Measurements from ENCODE around the gene POU1F1. TPM values are rescaled to one million over a fixed set of nuclear protein-coding genes. Genes with fewer than 3 reads are reported as not detected.

Gene POU1F1
- total RNA-seq, 2 donors from 2014 or later: not detected

GRCh38 chr3:87311309-87311708, 34.9 kb upstream of the POU1F1 start:
- Mint-ChIP-seq H3K27ac (no peak overlapping the region), H3K4me1 (peaks cover 6% of the 10 kb centered on the region), H3K36me3 (ENCODE audit: low read depth) (no peaks in the 10 kb centered on the region), H3K9me3 (no peaks in the 10 kb centered on the region), H3K4me3 (no peak overlapping the region), H3K27me3 (ENCODE audit: insufficient read depth) (no peaks in the 10 kb centered on the region)
- Histone ChIP-seq H3K4me1 (ENCODE audit: control insufficient read depth, insufficient read depth, low read length) (no peaks in the 10 kb centered on the region), H3K4me3 (ENCODE audit: low read length) (no peak overlapping the region), H3K9ac (ENCODE audit: extremely low read depth, low read length, poor library complexity, severe bottlenecking) (no peak overlapping the region), H3K27ac (ENCODE audit: low read depth, low read length) (no peak overlapping the region), H3K9me3 (ENCODE audit: control insufficient read depth, low read length) (no peaks in the 10 kb centered on the region), H3K36me3 (ENCODE audit: control insufficient read depth, insufficient read depth, low read length) (no peaks in the 10 kb centered on the region), H3K27me3 (ENCODE audit: control insufficient read depth, insufficient read depth, low read length, poor library complexity, severe bottlenecking) (no peaks in the 10 kb centered on the region)
- 88 to 100% methylated on average over 1 of the region's 1 CpG for WGBS, 2 experiments (ENCODE audit: insufficient coverage in 1 of 2, insufficient read length in 1 of 2)
- no peak for TF ChIP-seq CTCF (conservative IDR thresholded peaks at IDR 0.05)
- no peak for DNase-seq

DNA sequence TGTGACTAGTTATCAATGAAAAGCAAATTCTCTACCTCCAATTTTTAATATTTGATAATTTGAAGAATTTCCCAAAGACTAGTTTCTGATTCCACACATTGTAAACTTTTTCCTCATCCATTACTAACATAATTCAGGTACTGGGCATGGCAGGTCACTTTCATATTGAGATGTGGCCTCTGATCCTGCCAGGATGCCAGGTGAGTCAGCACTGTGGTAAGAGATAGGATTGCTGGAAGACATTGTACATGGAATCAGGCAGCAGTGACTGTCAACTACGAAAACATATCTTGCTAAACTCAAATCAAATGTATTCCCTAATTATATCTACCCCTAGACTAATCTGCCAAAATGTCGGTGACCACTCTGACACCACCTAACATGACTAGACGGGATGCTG, 33.2 kb upstream of the POU1F1 start:
- Histone ChIP-seq H3K4me3 (ENCODE audit: low read length) (no peak overlapping the region), H3K9ac (ENCODE audit: extremely low read depth, low read length, poor library complexity, severe bottlenecking) (no peak overlapping the region), H3K9me3 (ENCODE audit: control insufficient read depth, low read length) (no peaks in the 10 kb centered on the region), H3K36me3 (ENCODE audit: control insufficient read depth, insufficient read depth, low read length) (no peaks in the 10 kb centered on the region), H3K4me1 (ENCODE audit: control insufficient read depth, insufficient read depth, low read length) (no peaks in the 10 kb centered on the region), H3K27me3 (ENCODE audit: control insufficient read depth, insufficient read depth, low read length, poor library complexity, severe bottlenecking) (no peaks in the 10 kb centered on the region), H3K27ac (ENCODE audit: low read depth, low read length) (no peak overlapping the region)
- DNase-seq: no peak
- no peaks in the 10 kb centered on the region for H3K9me3 Mint-ChIP-seq
- no peak overlapping the region for H3K4me3 Mint-ChIP-seq
- no peak overlapping the region for H3K27ac Mint-ChIP-seq
- no peaks in the 10 kb centered on the region for H3K36me3 Mint-ChIP-seq (ENCODE audit: low read depth)
- WGBS, 2 experiments (ENCODE audit: insufficient coverage in 1 of 2, insufficient read length in 1 of 2): 64% methylated on average over 3 of the region's 3 CpGs; no CpG with 5 or more reads in 1 of the 2 experiments
- no peaks in the 10 kb centered on the region for H3K27me3 Mint-ChIP-seq (ENCODE audit: insufficient read depth)
- H3K4me1 Mint-ChIP-seq: peaks cover 6% of the 10 kb centered on the region
- TF ChIP-seq CTCF (conservative IDR thresholded peaks at IDR 0.05): no peak

DNA sequence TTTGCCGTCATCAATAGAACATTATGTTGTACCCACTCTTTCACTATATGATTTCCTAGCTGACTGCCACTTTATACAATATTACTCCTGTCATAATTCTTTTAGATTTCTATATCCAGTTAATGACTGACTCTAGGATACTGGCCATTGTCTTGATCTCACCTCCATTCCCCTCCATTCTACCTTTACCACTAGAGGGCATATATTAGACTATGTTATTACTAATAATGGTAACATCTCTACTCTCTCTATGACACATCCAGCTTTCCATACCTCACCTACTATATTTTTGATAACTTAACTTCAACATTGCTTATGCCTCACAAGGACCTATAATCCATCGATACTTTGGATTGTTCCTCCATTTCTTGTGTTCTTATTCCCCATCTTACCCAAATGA, 31.4 kb upstream of the POU1F1 start:
- no peaks in the 10 kb centered on the region for H3K36me3 ChIP-seq (ENCODE audit: control insufficient read depth, insufficient read depth, low read length)
- Mint-ChIP-seq H3K36me3 (ENCODE audit: low read depth) (no peaks in the 10 kb centered on the region), H3K4me1 (peaks cover 6% of the 10 kb centered on the region), H3K9me3 (no peaks in the 10 kb centered on the region), H3K27me3 (ENCODE audit: insufficient read depth) (no peaks in the 10 kb centered on the region), H3K4me3 (no peak overlapping the region), H3K27ac (no peak overlapping the region)
- no peaks in the 10 kb centered on the region for H3K4me1 ChIP-seq (ENCODE audit: control insufficient read depth, insufficient read depth, low read length)
- no peak overlapping the region for H3K9ac ChIP-seq (ENCODE audit: extremely low read depth, low read length, poor library complexity, severe bottlenecking)
- H3K27me3 ChIP-seq (ENCODE audit: control insufficient read depth, insufficient read depth, low read length, poor library complexity, severe bottlenecking): no peaks in the 10 kb centered on the region
- peak; percentile 70 for TF ChIP-seq CTCF (conservative IDR thresholded peaks at IDR 0.05)
- H3K9me3 ChIP-seq (ENCODE audit: control insufficient read depth, low read length): no peaks in the 10 kb centered on the region
- WGBS, 2 experiments (ENCODE audit: insufficient coverage in 1 of 2, insufficient read length in 1 of 2): 92 to 94% methylated on average over 2 of the region's 2 CpGs
- no peak overlapping the region for H3K4me3 ChIP-seq (ENCODE audit: low read length)
- no peak for DNase-seq
- no peak overlapping the region for H3K27ac ChIP-seq (ENCODE audit: low read depth, low read length)
